Gastrocnemius medialis (tissue), 4 donors: Measurements from ENCODE around the gene ALDH8A1.

ENCODE experiments used
- POLR2A ChIP-seq, 2 donors: fragments of 450-650 bp; IDR thresholded peaks; one replicate each; pipeline ENCODE4 v1.6.1; 2017; ENCODE audit warnings: antibody characterized with exemption in 2 of 2, mild to moderate bottlenecking in 2 of 2, moderate library complexity in 2 of 2
- TF ChIP-seq, protein P1 (sequence below), 5 experiments: fragments of 450-650 bp in 3 of 5; fragments of 200-600 bp in 2 of 5; sonication (generic) in 2 of 5; IDR thresholded peaks in 4 of 5; conservative IDR thresholded peaks in 1 of 5; 1 replicate in 4 of 5; 2 replicates in 1 of 5; pipeline ENCODE4 v1.5.1; 2016 to 2019; ENCODE audit warnings: antibody characterized with exemption in 5 of 5, mild to moderate bottlenecking in 3 of 5, moderate library complexity in 3 of 5

DNA sequence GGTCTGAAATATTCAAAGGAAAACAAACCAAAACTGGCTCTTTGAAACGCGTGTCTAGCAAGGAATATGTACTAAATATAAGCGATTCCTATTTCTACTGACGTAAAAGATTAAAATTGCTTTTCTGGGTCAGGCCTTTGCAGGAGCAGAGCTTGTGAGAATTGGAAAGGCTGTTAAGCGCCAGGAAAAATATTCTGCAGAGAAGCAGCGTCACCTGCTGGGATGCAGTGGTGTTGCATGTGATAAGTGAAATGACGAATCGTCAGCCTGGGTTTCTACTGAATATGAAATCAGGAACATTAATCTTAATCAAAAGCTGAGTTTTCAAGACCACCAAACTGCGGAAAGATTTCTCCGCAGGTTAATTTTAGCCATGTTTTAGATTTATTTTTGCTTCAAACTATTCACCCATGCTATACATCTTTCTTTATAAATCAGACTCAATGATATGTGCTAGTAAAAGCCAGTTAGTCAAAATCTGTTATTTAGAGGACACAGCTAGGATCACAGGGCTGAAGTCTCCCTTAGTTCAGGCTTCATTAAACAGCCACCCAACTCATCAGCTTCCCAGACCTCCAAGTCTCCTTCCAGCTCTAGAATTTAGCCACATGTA is 67.4 kb downstream of the ALDH8A1 start:
- TF ChIP-seq, protein P1, sequence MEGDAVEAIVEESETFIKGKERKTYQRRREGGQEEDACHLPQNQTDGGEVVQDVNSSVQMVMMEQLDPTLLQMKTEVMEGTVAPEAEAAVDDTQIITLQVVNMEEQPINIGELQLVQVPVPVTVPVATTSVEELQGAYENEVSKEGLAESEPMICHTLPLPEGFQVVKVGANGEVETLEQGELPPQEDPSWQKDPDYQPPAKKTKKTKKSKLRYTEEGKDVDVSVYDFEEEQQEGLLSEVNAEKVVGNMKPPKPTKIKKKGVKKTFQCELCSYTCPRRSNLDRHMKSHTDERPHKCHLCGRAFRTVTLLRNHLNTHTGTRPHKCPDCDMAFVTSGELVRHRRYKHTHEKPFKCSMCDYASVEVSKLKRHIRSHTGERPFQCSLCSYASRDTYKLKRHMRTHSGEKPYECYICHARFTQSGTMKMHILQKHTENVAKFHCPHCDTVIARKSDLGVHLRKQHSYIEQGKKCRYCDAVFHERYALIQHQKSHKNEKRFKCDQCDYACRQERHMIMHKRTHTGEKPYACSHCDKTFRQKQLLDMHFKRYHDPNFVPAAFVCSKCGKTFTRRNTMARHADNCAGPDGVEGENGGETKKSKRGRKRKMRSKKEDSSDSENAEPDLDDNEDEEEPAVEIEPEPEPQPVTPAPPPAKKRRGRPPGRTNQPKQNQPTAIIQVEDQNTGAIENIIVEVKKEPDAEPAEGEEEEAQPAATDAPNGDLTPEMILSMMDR (IDR thresholded peaks at IDR 0.05 in 4 of 5, conservative IDR thresholded peaks at IDR 0.05 in 1 of 5) = peak; percentile 75 to 95 (median 92)
- TF ChIP-seq POLR2A (IDR thresholded peaks at IDR 0.05) = no peak
